GM21619 (cell line): ENCODE results near the gene RPS6KA1.
"Not testable (repeated sequence)": the region's sequence is repeated elsewhere in the genome, so short reads cannot be mapped to it uniquely, and the experiment has no call there.

ENCODE experiments used
- ATAC-seq: cut with Tn5 transposase; IDR thresholded peaks from one replicate; pipeline ENCODE4 v1.9.1; 2021; ENCODE audit not compliant: unreplicated experiment

RPS6KA1 gene

DNA sequence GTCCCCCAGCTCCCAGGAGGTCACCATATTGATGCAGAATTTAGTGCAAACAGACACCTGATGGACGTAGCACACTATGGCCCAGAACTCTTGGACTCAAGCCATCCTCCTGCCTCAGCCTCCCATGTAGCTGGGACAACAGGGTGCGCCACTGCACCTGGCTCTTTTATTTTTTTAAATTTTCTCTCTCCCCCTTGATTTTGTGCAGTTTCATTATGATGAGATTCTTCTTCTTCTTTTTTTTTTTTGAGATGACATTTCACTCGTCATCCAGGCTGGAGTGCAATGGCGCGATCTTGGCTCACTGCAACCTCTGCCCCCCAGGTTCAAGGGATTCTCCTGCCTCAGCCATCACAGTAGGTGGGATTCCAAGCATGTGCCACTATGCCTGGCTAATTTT is 63.8 kb downstream of the RPS6KA1 start:
- ATAC-seq = no peak

DNA sequence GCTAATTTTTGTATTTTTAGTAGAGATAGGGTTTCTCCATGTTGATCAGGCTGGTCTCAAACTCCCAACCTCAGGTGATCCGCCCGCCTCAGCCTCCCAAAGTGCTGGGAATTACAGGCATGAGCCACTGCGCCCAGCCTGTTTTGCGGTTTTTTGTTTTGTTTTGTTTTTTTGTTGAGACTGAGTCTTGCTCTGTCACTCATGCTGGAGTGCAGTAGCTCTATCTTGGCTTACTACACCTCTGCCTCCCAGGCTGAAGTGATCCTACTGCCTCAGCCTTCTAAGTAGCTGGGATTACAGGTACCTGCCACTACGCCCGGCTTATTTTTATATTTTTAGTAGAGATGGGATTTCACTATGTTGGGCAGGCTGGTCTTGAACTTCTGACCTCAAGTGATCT is 65.0 kb downstream of the RPS6KA1 start:
- ATAC-seq = not testable (repeated sequence)

DNA sequence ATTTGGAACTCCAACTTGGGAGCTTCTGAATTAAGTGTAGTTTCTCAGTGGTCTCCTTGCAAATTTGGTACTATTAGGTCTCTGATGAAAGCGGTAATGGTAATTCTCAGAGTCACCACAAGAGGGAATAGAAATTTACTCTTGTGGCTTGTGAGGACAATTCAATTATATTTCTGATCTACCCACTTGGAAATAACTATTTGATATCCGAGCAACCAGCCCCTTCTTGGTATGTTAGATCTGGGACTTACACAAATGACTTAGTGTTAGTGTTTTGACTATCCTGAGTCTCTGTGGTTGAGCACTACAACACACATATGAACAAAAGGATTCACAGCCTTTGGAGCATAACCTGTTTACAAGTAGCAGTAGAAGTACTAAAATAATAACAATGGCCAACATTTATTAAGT is 68.1 kb downstream of the RPS6KA1 start:
- no peak for ATAC-seq

DNA sequence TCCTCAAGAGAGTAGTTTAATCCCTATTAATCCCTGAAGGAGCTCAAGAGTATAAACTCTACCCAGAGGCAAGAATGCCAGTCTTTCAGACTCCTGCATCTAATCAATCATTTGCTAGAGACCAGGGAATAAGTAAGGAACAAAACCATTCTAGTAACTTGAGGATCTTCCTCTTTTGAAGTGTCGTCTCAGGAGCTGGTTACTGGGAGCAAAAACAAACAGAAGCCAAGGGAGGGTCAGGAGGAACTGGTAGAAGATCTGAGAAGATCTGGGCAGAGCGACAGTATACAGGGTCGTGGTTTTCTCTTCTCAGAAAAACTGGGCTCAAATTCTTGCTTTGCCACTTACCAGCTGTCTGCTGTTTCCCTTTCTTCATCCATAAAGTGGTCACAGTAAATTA is 69.3 kb downstream of the RPS6KA1 start:
- ATAC-seq = no peak

DNA sequence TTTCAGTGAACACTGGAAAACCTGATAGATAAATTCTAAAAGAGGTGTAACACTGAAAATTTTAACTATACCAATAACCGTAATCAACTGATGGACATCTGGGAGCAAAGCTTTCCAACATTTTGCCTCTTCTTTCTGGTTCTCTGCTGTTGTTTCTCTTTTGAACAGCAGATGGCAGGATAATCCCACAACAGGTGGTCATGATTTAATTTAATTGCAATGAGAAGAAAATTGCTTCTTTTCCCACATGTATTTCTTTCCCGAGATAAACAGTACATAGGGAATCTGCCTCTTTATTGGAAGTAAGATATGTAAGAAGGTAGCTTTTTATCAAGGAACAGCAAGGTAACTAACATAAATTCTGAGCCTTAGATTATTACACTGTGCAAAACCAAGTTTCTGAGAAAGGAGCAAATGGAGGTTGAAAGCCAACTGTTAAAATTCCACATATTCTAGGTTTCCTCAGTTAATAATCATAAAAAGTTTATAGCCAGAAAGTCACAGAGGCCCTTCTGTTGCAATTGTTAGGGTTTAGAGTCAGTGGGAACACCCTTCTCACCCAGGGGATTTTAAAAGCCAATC is 72.9 kb downstream of the RPS6KA1 start:
- ATAC-seq = no peak

DNA sequence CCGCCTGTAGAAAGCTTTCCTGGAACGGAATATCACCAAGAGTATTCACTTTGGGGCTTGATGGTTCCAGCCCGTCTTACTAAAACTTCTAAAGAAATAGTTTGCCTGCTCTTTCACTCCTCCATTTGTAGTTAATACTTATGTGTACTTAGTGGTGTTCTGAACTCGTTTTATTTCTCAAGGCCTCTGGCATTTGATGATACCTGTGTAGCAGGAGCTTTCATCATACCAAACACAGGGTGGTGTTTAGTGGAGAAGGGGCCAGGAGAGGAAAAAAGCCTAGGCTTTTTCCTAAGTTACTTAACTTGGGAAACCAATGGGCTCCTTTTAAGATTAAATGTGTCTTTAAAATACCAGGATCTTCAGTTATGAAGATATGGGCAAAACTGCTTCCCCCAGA is 74.3 kb downstream of the RPS6KA1 start:
- ATAC-seq = no peak

DNA sequence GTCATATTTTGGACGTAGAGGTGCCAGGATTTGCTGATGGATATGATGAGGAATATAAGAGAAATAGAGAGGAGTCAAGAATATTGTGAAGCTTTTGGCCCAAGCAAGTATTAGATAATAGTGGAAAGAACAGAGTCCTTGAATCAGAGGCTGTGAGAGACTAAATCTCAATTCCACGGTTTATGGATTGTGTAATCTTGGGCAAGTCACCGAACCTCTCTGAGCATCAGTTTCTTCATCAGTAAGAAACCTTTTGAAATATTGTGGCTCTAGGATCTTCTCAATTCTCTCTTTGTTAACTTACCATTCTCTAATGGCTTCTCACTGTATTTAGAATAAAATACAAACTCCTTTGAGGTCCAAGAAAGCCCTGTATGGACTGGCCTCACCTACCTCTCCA is 77.6 kb downstream of the RPS6KA1 start:
- ATAC-seq = no peak

DNA sequence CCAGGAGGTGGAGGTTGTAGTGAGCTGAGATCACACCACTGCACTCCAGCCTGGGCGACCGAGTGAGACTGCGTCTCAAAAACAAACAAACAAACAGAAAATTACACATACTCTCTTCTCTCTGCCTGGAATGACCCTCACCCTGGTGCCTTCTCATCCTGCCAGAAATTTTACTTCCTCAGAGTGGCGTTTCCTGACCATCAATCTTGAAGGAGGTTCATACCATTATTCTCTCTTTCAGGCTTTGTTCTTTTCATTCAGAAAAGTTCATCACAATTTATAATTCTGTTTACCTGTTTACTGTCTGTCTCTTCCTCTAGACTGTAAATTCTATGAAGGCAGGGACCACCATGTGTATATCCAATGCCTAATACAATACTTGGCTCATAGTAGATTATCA is 79.3 kb downstream of the RPS6KA1 start:
- no peak for ATAC-seq

DNA sequence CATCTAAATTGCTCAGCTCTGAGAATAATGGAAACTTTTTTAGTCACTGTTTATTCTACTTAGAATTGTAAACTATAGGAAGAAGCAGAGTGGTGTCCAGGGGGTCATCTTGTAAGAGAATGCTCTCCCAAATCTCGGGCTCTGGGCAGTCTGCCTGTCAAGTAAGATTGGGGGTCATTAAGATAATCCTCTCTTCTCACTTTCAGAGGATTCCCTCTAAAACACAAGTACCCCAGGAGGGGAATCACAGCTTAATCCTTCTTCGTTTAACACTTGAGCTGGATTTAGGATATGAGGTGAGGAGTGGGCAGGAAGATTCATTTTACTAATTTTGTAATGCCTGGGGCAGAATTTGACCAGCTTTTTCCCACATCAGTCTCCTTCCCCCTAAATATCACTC is 81.2 kb downstream of the RPS6KA1 start:
- ATAC-seq = no peak

DNA sequence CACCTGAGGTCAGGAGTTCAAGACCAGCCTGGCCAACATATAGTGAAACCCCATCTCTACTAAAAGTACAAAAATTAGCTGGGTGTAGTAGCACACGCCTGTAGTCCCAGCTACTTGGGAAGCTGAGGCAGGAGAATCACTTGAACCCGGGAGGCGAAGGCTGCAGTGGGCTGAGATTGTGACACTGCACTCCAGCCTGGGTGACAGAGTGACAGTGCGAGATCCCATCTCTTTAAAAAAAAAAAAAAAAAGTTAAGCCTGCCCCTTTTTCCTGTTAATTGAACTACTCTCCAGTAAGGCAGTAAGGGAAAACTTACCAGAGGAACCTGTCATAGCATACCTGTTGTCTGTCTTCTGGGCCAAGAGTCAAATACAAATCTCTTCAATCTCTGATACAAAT is 83.1 kb downstream of the RPS6KA1 start:
- not testable (repeated sequence) for ATAC-seq

DNA sequence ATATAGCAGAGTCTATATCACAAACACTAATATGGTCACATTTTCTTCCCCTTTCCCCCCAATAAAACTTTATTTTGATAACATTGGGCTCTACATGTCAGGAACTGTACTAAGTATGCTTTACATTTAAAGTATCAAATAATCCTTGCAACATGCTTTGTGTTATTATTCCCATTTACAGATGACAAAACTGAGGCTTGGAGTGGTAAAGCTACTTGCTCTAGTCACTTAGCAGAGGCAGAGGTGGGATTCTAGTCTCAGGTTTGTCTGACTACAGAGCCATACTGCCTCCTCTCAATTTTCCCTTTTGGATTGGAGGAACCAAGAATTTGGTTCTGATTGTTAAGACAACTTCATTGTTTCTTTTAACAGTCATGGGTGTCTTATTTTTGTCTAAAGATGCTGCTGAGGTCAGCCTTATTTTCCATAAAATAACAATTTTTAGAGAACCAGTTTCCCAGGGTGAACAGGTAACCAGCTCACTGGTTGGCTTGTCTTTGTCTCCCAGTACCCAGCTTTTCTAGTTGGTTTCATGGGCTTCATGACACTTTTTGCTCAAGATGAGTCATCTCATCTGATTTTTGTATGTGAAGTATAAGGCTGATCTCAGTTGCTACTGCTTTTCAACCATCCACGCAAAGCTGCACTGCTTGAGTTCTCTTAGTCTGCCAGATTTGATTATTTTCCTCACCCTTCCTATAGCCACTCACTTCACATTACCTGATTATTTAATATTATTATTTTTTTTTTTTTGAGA is 85.3 kb downstream of the RPS6KA1 start:
- ATAC-seq = no peak

DNA sequence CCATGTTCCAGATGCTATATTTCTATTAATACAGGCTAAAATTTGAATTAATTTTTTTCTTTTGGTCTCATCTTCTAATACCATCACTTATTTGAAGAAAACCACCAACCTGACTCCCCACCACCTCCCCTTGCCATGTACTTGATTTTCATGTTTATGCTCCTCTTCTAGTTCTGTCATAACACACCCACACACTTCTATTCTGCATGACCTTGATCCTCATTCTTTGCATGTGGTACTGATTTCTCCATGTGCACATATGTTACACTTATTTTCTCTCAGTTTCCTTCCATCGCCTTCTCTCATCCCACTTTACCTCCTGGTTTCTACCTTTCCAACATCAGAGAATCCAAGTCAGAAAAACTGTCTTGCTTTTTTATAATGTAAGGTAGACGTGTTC is 87.3 kb downstream of the RPS6KA1 start:
- no peak for ATAC-seq

DNA sequence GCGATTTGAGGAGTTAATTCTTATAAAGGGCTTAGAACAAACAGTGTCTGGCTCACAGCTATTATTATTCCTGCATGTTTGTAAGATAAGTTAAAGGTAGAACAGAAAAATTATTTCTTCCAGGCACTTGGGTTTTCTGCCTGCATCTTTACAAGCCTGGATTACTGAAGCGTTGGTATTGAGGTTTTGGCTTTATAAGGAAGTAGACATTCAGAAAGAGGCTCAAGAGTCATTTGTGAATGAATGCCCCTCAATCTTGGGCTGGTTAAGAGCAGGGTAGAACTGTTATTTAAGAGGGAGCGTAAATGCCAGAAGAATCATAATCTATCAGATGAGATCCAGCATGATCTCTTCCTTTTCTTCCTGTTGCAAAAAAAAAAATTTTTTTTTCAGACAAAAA is 89.0 kb downstream of the RPS6KA1 start:
- ATAC-seq = no peak
